ENCODE measurements around the gene AMN.

DNA sequence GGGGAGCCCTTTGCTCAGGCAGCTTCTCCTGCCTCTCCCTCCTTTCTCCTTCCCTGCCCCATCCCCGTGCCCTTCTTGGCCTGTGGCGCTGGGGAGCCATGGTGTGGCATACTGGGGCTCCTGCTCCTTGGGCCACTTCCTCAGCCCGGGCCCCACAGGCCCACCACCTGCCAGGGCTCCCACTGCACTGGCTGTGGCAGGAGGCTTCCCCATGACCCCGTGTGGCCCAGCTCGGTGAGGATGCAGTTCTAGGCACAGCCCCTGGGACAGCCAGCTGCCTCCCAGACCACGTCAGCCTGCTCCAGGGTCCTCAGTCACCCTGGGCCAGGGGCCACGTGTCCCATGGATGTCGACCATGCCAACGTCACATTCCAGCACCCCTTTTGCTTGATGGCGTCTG, 13.0 kb upstream of the AMN start:
- TF ChIP-seq, protein P1, sequence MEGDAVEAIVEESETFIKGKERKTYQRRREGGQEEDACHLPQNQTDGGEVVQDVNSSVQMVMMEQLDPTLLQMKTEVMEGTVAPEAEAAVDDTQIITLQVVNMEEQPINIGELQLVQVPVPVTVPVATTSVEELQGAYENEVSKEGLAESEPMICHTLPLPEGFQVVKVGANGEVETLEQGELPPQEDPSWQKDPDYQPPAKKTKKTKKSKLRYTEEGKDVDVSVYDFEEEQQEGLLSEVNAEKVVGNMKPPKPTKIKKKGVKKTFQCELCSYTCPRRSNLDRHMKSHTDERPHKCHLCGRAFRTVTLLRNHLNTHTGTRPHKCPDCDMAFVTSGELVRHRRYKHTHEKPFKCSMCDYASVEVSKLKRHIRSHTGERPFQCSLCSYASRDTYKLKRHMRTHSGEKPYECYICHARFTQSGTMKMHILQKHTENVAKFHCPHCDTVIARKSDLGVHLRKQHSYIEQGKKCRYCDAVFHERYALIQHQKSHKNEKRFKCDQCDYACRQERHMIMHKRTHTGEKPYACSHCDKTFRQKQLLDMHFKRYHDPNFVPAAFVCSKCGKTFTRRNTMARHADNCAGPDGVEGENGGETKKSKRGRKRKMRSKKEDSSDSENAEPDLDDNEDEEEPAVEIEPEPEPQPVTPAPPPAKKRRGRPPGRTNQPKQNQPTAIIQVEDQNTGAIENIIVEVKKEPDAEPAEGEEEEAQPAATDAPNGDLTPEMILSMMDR (conservative IDR thresholded peaks at IDR 0.05 in 1 of 2, IDR thresholded peaks at IDR 0.05 in 1 of 2; ENCODE audit: extremely low read depth in 1 of 2, insufficient read depth in 1 of 2, low read depth in 1 of 2, low read length in 2 of 2), result no peak
- TF ChIP-seq EZH2 (IDR thresholded peaks at IDR 0.05; ENCODE audit: borderline replicate concordance, low read length), result no peak

Data from mammary epithelial cell (primary cell).